Stimulated activated effector memory CD8-positive, alpha-beta T cell treated with anti-CD3 and anti-CD28 coated beads, Interleukin-12 subunit alpha, Interleukin-12 subunit beta, amount 100 ng/mL, for 72 hours (primary cell): Measurements from ENCODE around the gene PCSK2.

Experiments
- ATAC-seq: fragments of 150-1000 bp; cut with Tn5 transposase; 2 replicates; pipeline ENCODE4 v1.10.0; 2021
- DNase-seq, 2 donors: peaks; one replicate each; pipeline ENCODE4 v3.0.0; 2021 to 2022; ENCODE audit warnings: low spot score in 2 of 2
- H3K27ac Mint-ChIP-seq: one replicate; pipeline ENCODE4 v1.8.0; 2022; ENCODE audit warnings: mild to moderate bottlenecking, mixed read lengths
- H3K36me3 Mint-ChIP-seq: one replicate; pipeline ENCODE4 v1.8.0; 2022; ENCODE audit warnings: mild to moderate bottlenecking, mixed read lengths
- H3K4me1 Mint-ChIP-seq: one replicate; pipeline ENCODE4 v1.8.0; 2022; ENCODE audit warnings: mixed read lengths
- H3K4me3 Mint-ChIP-seq: one replicate; pipeline ENCODE4 v1.8.0; 2022; ENCODE audit warnings: mild to moderate bottlenecking, mixed read lengths
- H3K9me3 Mint-ChIP-seq: one replicate; pipeline ENCODE4 v1.8.0; 2022; ENCODE audit warnings: mixed read lengths

The PCSK2 gene

GRCh38 chr20:17227669-17228623, 1.1 kb downstream of the PCSK2 start:
- Mint-ChIP-seq H3K27ac (no peak overlapping the region), H3K9me3 (peaks cover 2% of the 10 kb centered on the region), H3K4me3 (no peak overlapping the region), H3K4me1 (peaks cover 6% of the 10 kb centered on the region), H3K36me3 (no peaks in the 10 kb centered on the region)
- DNase-seq (no peak), ATAC-seq (peak; percentile 11)

- ATAC-seq (no peak), DNase-seq (no peak)
- H3K9me3 Mint-ChIP-seq: peaks cover 2% of the 10 kb centered on the region
- H3K4me1 Mint-ChIP-seq: peaks cover 6% of the 10 kb centered on the region
- H3K36me3 Mint-ChIP-seq: no peaks in the 10 kb centered on the region
- no peak overlapping the region for H3K4me3 Mint-ChIP-seq
- H3K27ac Mint-ChIP-seq: no peak overlapping the region
Measured at GRCh38 chr20:17228624-17229061, 1.8 kb downstream of the PCSK2 start.

GRCh38 chr20:17229256-17229655, 2.4 kb downstream of the PCSK2 start:
- no peak for DNase-seq
- Mint-ChIP-seq H3K27ac (no peak overlapping the region), H3K9me3 (peaks cover 2% of the 10 kb centered on the region), H3K4me1 (peaks cover 6% of the 10 kb centered on the region), H3K4me3 (no peak overlapping the region), H3K36me3 (no peaks in the 10 kb centered on the region)
- no peak for ATAC-seq

DNA sequence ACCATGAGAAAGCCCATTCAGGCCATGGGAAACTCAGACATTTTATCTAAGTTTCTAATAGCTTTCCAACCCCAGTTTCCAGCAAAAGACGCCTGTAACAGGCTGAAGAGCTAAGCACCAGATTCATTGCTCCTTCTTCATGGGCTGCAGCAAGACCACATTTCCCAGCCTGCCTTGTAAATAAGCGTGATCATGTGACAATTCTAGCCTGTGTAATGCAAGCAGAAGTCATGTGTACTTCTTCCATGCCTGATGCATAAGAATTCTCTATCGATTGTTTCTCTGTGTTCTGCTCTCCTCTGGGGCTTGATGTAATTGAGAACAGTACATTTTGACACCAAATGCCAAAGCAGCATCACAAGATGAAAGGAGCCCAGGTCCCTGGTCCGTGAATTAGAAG, 6.8 kb downstream of the PCSK2 start:
- ATAC-seq (no peak), DNase-seq (no peak)
- H3K27ac Mint-ChIP-seq: no peak overlapping the region
- no peaks in the 10 kb centered on the region for H3K36me3 Mint-ChIP-seq
- no peak overlapping the region for H3K4me3 Mint-ChIP-seq
- H3K4me1 Mint-ChIP-seq: no peaks in the 10 kb centered on the region
- peaks cover 5% of the 10 kb centered on the region for H3K9me3 Mint-ChIP-seq

GRCh38 chr20:17236766-17237165, 9.9 kb downstream of the PCSK2 start:
- DNase-seq (no peak), ATAC-seq (no peak)
- no peaks in the 10 kb centered on the region for H3K4me1 Mint-ChIP-seq
- H3K4me3 Mint-ChIP-seq: no peak overlapping the region
- no peaks in the 10 kb centered on the region for H3K36me3 Mint-ChIP-seq
- H3K9me3 Mint-ChIP-seq: peaks cover 14% of the 10 kb centered on the region
- H3K27ac Mint-ChIP-seq: no peak overlapping the region

DNA sequence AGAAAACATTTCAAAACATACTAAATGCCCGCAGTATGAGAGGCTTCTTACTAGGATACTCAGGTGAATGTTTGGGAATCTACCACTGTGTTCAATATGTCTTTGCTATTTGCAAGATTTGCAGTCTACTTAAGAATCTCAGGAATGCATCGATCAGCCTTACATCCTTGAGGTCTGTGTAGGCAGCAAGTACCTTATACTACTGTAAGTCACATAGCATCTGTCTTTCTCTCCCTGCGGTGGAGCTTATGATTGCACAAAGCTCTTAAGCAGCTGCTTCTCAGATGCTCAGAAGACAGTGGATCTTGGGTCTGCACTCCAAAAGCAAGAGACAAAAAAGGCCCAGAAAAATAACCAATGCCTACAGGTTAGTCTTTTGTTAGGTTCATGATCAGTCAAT, 21.4 kb downstream of the PCSK2 start:
- Mint-ChIP-seq H3K4me1 (no peaks in the 10 kb centered on the region), H3K27ac (no peak overlapping the region), H3K9me3 (peaks cover 2% of the 10 kb centered on the region), H3K4me3 (no peak overlapping the region), H3K36me3 (no peaks in the 10 kb centered on the region)
- ATAC-seq (no peak), DNase-seq (no peak)

DNA sequence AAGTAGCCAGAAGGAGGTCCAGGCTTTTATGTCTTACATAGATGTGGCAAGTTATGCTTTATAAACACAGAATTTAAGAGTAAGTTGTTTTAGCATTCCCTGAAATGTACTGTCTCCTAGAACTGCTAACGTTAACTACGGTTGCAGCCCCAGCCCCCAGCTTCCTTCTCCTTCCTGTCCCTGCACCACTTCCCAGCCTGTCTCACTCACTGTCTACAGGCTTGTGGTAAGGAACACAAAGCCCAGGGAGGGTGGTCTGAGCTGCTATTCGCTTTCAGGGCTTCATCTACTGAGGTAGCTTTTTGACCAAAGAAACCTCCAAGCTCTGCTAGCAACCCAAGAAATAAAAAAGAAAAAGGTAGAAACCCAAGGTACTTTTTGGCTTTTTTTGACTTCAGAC, 35.9 kb downstream of the PCSK2 start:
- no peaks in the 10 kb centered on the region for H3K9me3 Mint-ChIP-seq
- no peak overlapping the region for H3K4me3 Mint-ChIP-seq
- DNase-seq (no peak), ATAC-seq (no peak)
- H3K27ac Mint-ChIP-seq: no peak overlapping the region
- H3K36me3 Mint-ChIP-seq: no peaks in the 10 kb centered on the region
- H3K4me1 Mint-ChIP-seq: no peaks in the 10 kb centered on the region

DNA sequence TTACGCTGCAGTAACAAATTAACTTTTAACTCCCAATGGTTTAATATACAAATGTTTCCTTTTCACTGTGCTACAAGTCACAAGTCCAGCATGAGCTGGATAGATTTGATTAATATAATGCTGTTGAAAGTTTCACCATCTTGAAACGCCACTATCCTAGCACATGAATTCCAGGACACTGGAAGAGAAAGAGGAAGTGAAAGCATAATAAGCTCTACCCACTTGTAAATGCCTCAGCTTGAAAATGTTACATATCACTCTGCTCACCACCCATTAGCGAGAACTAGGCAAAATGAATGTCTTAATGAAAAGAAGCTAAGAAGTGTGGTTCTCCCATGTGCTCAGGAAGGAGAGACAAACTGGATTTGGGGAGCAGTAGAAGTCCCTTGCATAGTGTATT, 46.9 kb downstream of the PCSK2 start:
- ATAC-seq: no peak
- no peak overlapping the region for H3K27ac Mint-ChIP-seq
- DNase-seq: no peak
- no peak overlapping the region for H3K4me3 Mint-ChIP-seq
- H3K9me3 Mint-ChIP-seq: peaks cover under 1% of the 10 kb centered on the region
- H3K36me3 Mint-ChIP-seq: no peaks in the 10 kb centered on the region
- H3K4me1 Mint-ChIP-seq: no peaks in the 10 kb centered on the region

- DNase-seq (no peak), ATAC-seq (no peak)
- Mint-ChIP-seq H3K36me3 (no peaks in the 10 kb centered on the region), H3K27ac (no peak overlapping the region), H3K9me3 (peaks cover 11% of the 10 kb centered on the region), H3K4me1 (no peaks in the 10 kb centered on the region), H3K4me3 (no peak overlapping the region)
Measured at GRCh38 chr20:17276101-17276500, 49.3 kb downstream of the PCSK2 start.

DNA sequence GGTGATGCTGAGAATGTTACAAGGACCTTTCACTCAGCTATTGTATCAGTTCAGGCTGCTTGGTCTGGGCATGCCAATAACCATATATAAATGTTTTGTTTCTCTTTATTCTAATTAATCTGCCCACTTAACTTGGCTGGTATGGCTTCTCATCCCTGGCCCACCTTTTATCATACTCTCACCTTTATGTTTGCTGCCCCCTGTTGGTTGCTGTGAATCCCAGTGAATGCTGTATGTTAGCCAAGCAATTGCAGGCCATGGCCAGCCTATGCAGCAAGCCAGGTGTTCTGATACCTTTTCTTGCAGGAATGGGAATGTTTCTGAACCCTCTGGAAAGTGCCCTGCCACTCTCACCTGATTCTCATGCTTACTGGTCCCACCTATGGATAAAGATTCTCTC, 54.6 kb downstream of the PCSK2 start:
- Mint-ChIP-seq H3K9me3 (peaks cover 13% of the 10 kb centered on the region), H3K27ac (no peak overlapping the region), H3K4me3 (no peak overlapping the region), H3K4me1 (no peaks in the 10 kb centered on the region), H3K36me3 (no peaks in the 10 kb centered on the region)
- DNase-seq (no peak), ATAC-seq (no peak)

DNA sequence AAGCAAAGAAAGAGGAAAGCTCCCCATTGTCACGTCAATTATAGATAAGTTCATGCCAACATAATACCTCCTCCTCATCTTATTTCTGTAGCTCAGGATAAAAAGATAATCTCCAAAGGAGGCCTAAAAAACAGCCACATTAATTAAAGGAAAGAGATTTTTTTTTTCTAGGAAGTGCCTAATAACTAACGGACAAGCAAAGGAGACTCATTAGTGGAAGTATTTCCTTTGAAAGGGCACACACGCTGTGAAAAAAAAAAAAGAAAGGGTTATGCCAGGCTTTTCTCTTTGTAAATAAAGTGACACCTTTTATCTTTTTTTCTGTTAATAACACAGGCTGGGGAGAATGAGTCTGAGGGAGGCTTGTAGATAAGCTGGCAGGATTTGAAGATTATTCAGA, 55.7 kb downstream of the PCSK2 start:
- no peak for DNase-seq
- H3K27ac Mint-ChIP-seq: no peak overlapping the region
- no peaks in the 10 kb centered on the region for H3K36me3 Mint-ChIP-seq
- ATAC-seq: no peak
- peaks cover 13% of the 10 kb centered on the region for H3K9me3 Mint-ChIP-seq
- H3K4me1 Mint-ChIP-seq: no peaks in the 10 kb centered on the region
- no peak overlapping the region for H3K4me3 Mint-ChIP-seq

GRCh38 chr20:17287503-17287902, 60.7 kb downstream of the PCSK2 start:
- H3K4me3 Mint-ChIP-seq: no peak overlapping the region
- ATAC-seq (no peak), DNase-seq (no peak)
- H3K36me3 Mint-ChIP-seq: no peaks in the 10 kb centered on the region
- H3K4me1 Mint-ChIP-seq: no peaks in the 10 kb centered on the region
- peaks cover 2% of the 10 kb centered on the region for H3K9me3 Mint-ChIP-seq
- H3K27ac Mint-ChIP-seq: no peak overlapping the region

DNA sequence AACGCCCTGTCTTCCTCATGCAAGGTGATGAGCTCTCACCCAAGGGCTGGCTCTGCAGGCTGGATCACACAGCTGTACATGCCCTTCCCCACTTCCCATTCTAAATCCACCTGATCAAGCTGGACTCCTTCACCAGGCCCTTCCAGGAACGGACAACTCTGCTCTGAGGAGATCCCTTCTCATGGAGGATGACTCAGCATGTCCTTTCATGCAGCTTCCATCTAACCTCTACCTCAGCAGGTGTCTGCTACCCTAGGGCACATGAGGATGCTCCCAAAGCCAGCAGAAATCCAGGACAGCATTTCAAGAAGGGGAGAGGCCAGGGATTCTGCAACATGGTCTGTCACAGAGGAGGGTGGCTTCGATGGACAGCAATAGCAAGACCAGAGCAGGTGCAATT, 61.2 kb downstream of the PCSK2 start:
- Mint-ChIP-seq H3K36me3 (no peaks in the 10 kb centered on the region), H3K27ac (no peak overlapping the region), H3K9me3 (peaks cover under 1% of the 10 kb centered on the region), H3K4me1 (no peaks in the 10 kb centered on the region), H3K4me3 (no peak overlapping the region)
- no peak for DNase-seq
- no peak for ATAC-seq

- DNase-seq (no peak), ATAC-seq (no peak)
- Mint-ChIP-seq H3K4me1 (no peaks in the 10 kb centered on the region), H3K27ac (no peak overlapping the region), H3K9me3 (peaks cover 4% of the 10 kb centered on the region), H3K36me3 (no peaks in the 10 kb centered on the region), H3K4me3 (no peak overlapping the region)
Measured at GRCh38 chr20:17295151-17295726, 68.4 kb downstream of the PCSK2 start.

DNA sequence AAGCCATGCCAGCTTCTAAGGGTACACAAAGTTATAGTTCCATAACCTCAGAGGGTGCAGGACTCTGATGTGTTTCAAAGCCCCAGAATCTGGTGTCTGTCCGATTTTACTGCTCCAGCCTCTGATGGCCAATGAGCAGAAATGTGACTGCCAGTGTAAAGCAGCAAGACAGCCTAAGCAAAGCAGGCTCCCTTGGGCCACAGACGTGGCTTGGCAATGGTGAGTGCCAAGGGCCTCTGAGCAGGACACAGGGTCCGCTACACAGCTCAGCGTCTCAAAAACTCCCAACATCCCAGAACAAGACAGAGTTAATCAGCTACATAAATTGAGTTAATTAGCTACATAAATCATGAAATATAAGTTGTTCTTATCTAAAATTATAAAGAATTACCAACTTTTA, 69.2 kb downstream of the PCSK2 start:
- H3K9me3 Mint-ChIP-seq: peaks cover 4% of the 10 kb centered on the region
- ATAC-seq (no peak), DNase-seq (no peak)
- no peak overlapping the region for H3K27ac Mint-ChIP-seq
- no peaks in the 10 kb centered on the region for H3K36me3 Mint-ChIP-seq
- no peaks in the 10 kb centered on the region for H3K4me1 Mint-ChIP-seq
- no peak overlapping the region for H3K4me3 Mint-ChIP-seq

GRCh38 chr20:17298171-17298570, 71.3 kb downstream of the PCSK2 start:
- Mint-ChIP-seq H3K36me3 (no peaks in the 10 kb centered on the region), H3K4me3 (no peak overlapping the region), H3K9me3 (peaks cover 4% of the 10 kb centered on the region), H3K4me1 (no peaks in the 10 kb centered on the region), H3K27ac (no peak overlapping the region)
- DNase-seq: no peak
- no peak for ATAC-seq
